Sciatic nerve (tissue), 2 donors: Measurements from ENCODE around the gene CDK3. TPM values are rescaled to one million over a fixed set of nuclear protein-coding genes. Genes with fewer than 3 reads are reported as not detected.
A peak's percentile ranks its signal among the peaks of the same experiment; 100 is the strongest.

Experiments used
- ATAC-seq: fragments of 200-7000 bp; cut with Tn5 transposase; one replicate; pipeline ENCODE4 v1.9.1; 2020; ENCODE audit warnings: mild to moderate bottlenecking, moderate library complexity
- DNase-seq: peaks from one replicate; pipeline ENCODE4 v3.0.0-alpha.2; 2020; ENCODE audit warnings: low spot score
- intact Hi-C: fragments of 100-400 bp; cut with DNase I; formaldehyde crosslinking; loops from one replicate; pipeline ENCODE4 v1.14.2; 2022
- total RNA-seq: library from RNA; stranded (reverse); fragmentation: NEBNext Ultra II Directional; extraction: Animal tissue kit (Norgen Biotek cat#: 25700); gene quantifications from one replicate; pipeline ENCODE4 v1.2.1, GENCODE V29; 2021
- donor health status: DM: no; HTN: no; CAD: no.
- donor health status: DM: no; HTN: no; CAD: no.

The CDK3 gene
- total RNA-seq, 1 donor from 2014 or later = 5.2 TPM

- intact Hi-C loops = loop anchor here (5.0 kb wide), 1 partner anchor 102 kb away; no protein-coding TSS in a partner anchor
- ATAC-seq (no peak), DNase-seq (peak; percentile 51)
Observed at GRCh38 chr17:76008630-76009425, 8.2 kb downstream of the CDK3 start.

GRCh38 chr17:76009447-76009846, 8.8 kb downstream of the CDK3 start:
- no peak for ATAC-seq
- peak; percentile 55 for DNase-seq
- intact Hi-C loops = loop anchor here (5.0 kb wide), 1 partner anchor 102 kb away; no protein-coding TSS in a partner anchor

- ATAC-seq = no peak
- intact Hi-C loops = loop anchor here (5.0 kb wide), 1 partner anchor 103 kb away; no protein-coding TSS in a partner anchor
- peak; percentile 47 for DNase-seq
Observed at GRCh38 chr17:76009969-76010661, 9.5 kb downstream of the CDK3 start.

GRCh38 chr17:76011951-76012350, 11.3 kb downstream of the CDK3 start:
- ATAC-seq (no peak), DNase-seq (peak; percentile 34)
- intact Hi-C loops = no loop called here

GRCh38 chr17:76013377-76013932, 12.8 kb downstream of the CDK3 start:
- DNase-seq = peak; percentile 55
- intact Hi-C loops = no loop called here
- no peak for ATAC-seq

- DNase-seq (peak; percentile 83), ATAC-seq (peak; percentile 86)
- intact Hi-C loops = no loop called here
Observed at GRCh38 chr17:76014100-76014924, 13.7 kb downstream of the CDK3 start.

GRCh38 chr17:76014925-76015261, 14.2 kb downstream of the CDK3 start:
- intact Hi-C loops = no loop called here
- DNase-seq = peak; percentile 47
- no peak for ATAC-seq

GRCh38 chr17:76017481-76018339, 17.1 kb downstream of the CDK3 start:
- intact Hi-C loops = no loop called here
- DNase-seq (no peak), ATAC-seq (no peak)

- intact Hi-C loops = no loop called here
- no peak for ATAC-seq
- DNase-seq = no peak
Observed at GRCh38 chr17:76018340-76018680, 17.7 kb downstream of the CDK3 start.

GRCh38 chr17:76018801-76019200, 18.1 kb downstream of the CDK3 start:
- DNase-seq (no peak), ATAC-seq (no peak)
- intact Hi-C loops = no loop called here

- intact Hi-C loops = no loop called here
- DNase-seq = no peak
- ATAC-seq = no peak
Observed at GRCh38 chr17:76019833-76020467, 19.3 kb downstream of the CDK3 start.

- DNase-seq (no peak), ATAC-seq (no peak)
- intact Hi-C loops = no loop called here
Observed at GRCh38 chr17:76022285-76022684, 21.6 kb downstream of the CDK3 start.

GRCh38 chr17:76022973-76023899, 22.6 kb downstream of the CDK3 start:
- DNase-seq (no peak), ATAC-seq (no peak)
- intact Hi-C loops = no loop called here

GRCh38 chr17:76023900-76024237, 23.2 kb downstream of the CDK3 start:
- ATAC-seq (no peak), DNase-seq (no peak)
- intact Hi-C loops = no loop called here

- no peak for ATAC-seq
- no peak for DNase-seq
- intact Hi-C loops = no loop called here
Observed at GRCh38 chr17:76024353-76024752, 23.7 kb downstream of the CDK3 start.

GRCh38 chr17:76025294-76025693, 24.6 kb downstream of the CDK3 start:
- no peak for DNase-seq
- intact Hi-C loops = no loop called here
- ATAC-seq = no peak

- DNase-seq (no peak), ATAC-seq (no peak)
- intact Hi-C loops = no loop called here
Observed at GRCh38 chr17:76026714-76027158, 26.1 kb downstream of the CDK3 start.
